Tibial artery (tissue), 4 donors: ENCODE results near the gene LEMD2.

Source experiments
- DNase-seq, 2 donors: peaks; one replicate each; pipeline ENCODE4 v3.0.0-alpha.2; 2019
- H3K27ac ChIP-seq, 2 donors: fragments of 200-600 bp; sonication (generic) in 1 of 2; 1 replicate in 1 of 2; 2 replicates in 1 of 2; pipeline ENCODE4 v1.5.1; 2018 to 2019; ENCODE audit warnings: mild to moderate bottlenecking in 1 of 2
- H3K27me3 ChIP-seq, 2 donors: fragments of 200-600 bp; sonication (generic) in 1 of 2; one replicate each; pipeline versions ENCODE4 v1.5.1 to v1.6.0; 2016 to 2019
- H3K36me3 ChIP-seq, 3 donors: fragments of 200-600 bp; sonication (generic) in 2 of 3; one replicate each; pipeline ENCODE4 v1.5.1; 2016 to 2019; ENCODE audit warnings: mild to moderate bottlenecking in 2 of 3
- H3K4me1 ChIP-seq, 4 donors: fragments of 200-600 bp; sonication (generic) in 2 of 4; 1 replicate in 3 of 4; 2 replicates in 1 of 4; pipeline ENCODE4 v1.5.1; 2016 to 2019
- H3K4me3 ChIP-seq, 2 donors: fragments of 200-600 bp; sonication (generic) in 1 of 2; 1 replicate in 1 of 2; 2 replicates in 1 of 2; pipeline ENCODE4 v1.5.1; 2018 to 2019; ENCODE audit warnings: mild to moderate bottlenecking in 2 of 2
- H3K9me3 ChIP-seq, 3 donors: fragments of 200-600 bp; sonication (generic) in 1 of 3; one replicate each; pipeline ENCODE4 v1.5.1; 2016 to 2019
- intact Hi-C: fragments of 100-400 bp; cut with DNase I; formaldehyde crosslinking; loops from one replicate; pipeline ENCODE4 v1.15.0; 2023; ENCODE audit warnings: low total_unique reads
- TF ChIP-seq, protein P1 (sequence below), 2 experiments: fragments of 200-600 bp in 1 of 2; fragments of 450-650 bp in 1 of 2; IDR thresholded peaks; one replicate each; pipeline ENCODE4 v1.5.1; 2017 to 2019; ENCODE audit warnings: antibody characterized with exemption in 2 of 2, mild to moderate bottlenecking in 1 of 2, moderate library complexity in 1 of 2

LEMD2 gene

DNA sequence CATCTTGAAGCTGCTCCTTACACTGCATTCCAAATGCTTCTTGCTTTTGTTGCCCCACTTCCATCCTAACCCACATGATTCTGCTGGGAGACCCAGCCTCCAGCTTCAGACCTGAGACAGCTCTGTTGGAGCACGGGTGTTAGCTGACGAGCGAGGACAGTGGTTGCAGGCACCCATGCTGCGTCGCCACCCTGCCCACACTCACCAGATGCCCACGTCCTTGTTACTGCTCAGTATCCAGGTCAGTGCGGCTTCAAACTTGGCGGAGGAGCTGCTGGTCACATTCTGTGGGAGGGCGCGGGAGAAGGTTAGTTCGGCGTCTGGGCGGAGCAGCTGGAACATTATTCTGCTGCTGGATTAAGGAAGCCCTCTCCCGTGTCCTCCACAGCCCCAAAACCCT lies 9.0 kb downstream of the LEMD2 start:
- H3K4me3 ChIP-seq = no peak overlapping the region
- peaks cover 92 to 100% (median 98%) of the 10 kb centered on the region in 3 donors for H3K36me3 ChIP-seq
- no peak for DNase-seq
- H3K9me3 ChIP-seq = no peaks in the 10 kb centered on the region
- intact Hi-C loops = no loop called here
- no peak overlapping the region for H3K27ac ChIP-seq
- H3K4me1 ChIP-seq = peaks cover 0 to 13% (median 6%) of the 10 kb centered on the region in 4 donors
- H3K27me3 ChIP-seq = no peaks in the 10 kb centered on the region
- TF ChIP-seq, protein P1, sequence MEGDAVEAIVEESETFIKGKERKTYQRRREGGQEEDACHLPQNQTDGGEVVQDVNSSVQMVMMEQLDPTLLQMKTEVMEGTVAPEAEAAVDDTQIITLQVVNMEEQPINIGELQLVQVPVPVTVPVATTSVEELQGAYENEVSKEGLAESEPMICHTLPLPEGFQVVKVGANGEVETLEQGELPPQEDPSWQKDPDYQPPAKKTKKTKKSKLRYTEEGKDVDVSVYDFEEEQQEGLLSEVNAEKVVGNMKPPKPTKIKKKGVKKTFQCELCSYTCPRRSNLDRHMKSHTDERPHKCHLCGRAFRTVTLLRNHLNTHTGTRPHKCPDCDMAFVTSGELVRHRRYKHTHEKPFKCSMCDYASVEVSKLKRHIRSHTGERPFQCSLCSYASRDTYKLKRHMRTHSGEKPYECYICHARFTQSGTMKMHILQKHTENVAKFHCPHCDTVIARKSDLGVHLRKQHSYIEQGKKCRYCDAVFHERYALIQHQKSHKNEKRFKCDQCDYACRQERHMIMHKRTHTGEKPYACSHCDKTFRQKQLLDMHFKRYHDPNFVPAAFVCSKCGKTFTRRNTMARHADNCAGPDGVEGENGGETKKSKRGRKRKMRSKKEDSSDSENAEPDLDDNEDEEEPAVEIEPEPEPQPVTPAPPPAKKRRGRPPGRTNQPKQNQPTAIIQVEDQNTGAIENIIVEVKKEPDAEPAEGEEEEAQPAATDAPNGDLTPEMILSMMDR (IDR thresholded peaks at IDR 0.05) = no peak

DNA sequence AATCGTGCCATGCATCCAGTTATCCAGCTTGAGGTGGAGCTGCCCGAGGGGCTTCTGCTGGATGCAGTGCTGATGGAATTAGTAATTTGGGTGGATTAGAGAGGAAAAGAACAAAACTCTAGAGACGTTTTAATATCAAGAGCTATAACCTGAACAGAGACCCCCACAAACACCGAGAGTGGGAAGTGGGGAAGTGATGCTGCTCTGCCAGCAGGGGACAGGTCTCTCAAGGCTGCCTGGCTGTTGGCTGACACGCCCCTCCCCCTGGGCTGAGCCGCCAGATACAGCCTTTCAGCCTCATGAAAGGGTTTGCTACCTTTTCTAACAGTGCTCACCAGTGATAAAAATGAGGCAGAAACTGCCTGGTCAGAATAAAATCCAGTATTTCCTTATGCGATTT lies 9.6 kb downstream of the LEMD2 start:
- DNase-seq = no peak
- TF ChIP-seq, protein P1 (IDR thresholded peaks at IDR 0.05) = no peak
- Histone ChIP-seq H3K4me1 (peaks cover 0 to 10% (median 3%) of the 10 kb centered on the region in 4 donors), H3K27me3 (no peaks in the 10 kb centered on the region), H3K27ac (no peak overlapping the region), H3K4me3 (no peak overlapping the region), H3K9me3 (no peaks in the 10 kb centered on the region), H3K36me3 (peaks cover 94 to 100% (median 98%) of the 10 kb centered on the region in 3 donors)
- intact Hi-C loops = no loop called here

DNA sequence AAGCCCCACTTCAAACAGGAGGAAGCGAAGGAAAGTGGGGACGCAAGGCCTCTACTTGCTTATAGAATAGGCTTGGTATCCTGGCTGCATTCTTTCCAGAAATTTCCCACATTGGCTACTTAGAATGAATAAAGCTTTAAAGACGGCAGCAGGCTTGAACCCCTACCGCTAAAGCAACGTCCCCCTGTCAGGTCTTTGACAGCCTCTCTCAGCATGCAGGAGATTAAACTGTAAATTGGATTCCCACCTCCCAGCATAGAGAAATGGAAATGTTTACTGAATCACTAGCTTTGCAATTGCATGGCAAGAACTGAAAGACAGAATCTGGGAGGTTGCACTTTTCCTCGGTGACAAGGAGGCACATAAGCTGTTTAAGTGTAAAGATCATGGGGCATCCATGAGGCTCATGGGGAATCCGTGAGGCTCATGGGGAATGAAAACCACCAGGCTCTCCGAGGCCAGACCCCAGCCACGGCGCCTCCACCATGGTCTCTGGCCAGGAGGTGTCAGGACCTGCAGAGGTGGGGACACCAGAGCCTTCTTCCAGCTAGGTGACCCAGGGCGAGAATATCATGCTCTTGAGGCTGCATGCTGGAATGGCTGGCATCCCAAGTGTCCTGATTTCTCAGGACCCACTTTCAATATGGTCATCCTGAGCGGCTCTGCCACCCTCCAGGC lies 10.3 kb downstream of the LEMD2 start:
- Histone ChIP-seq H3K27ac (no peak overlapping the region), H3K4me1 (peaks cover 0 to 10% (median 4%) of the 10 kb centered on the region in 4 donors), H3K36me3 (peaks cover 91 to 100% (median 98%) of the 10 kb centered on the region in 3 donors), H3K4me3 (no peak overlapping the region), H3K9me3 (no peaks in the 10 kb centered on the region), H3K27me3 (no peaks in the 10 kb centered on the region)
- TF ChIP-seq, protein P1 (IDR thresholded peaks at IDR 0.05) = no peak
- intact Hi-C loops = no loop called here
- no peak for DNase-seq

DNA sequence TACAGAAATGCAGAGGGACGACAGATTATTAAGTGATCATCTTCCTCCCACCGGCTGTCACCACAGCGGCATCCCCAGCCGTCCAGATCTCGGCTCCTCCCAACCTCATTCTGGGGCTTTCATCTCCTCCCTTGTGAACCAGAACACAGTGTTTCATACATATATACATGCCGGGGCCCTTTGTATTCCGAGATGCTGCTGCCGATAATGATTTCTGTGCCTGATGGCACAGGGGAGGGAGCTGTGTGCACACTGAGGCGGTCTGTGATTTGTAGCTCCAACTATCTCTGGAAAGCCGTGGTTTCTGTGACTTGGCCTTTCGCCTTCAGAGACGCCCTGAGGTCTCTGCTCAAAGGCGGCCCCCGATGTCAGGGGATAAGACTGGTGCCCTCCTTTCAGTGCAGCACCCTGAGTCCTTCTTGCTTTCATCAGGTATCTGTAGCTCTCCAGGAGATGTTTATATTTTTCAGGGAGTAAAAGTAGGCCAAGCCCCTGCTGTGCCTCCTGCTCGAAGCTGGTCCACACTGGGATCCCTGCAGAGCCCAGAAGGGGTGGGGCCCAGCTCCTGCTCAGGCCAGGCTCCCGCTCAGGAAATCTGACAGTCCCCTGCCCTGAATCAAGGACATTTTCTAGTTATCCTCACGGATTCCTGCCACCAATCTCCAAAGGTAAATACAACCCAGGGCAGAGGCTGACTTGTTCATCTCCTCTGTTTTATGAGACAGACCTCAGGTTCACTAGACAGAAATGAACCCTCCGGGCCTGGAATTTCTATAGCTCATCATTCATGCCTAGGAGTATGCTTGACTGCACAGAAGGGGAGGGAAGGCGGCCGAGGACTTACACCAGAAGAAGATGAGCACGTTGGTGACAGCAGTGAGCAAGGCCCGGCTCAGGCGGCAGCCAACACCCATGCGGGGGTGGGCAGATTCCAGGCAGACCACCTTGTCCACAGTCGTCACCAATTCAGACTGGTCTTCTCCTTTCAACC lies 11.2 kb downstream of the LEMD2 start:
- no peak overlapping the region for H3K27ac ChIP-seq
- peaks cover 0 to 16% (median 10%) of the 10 kb centered on the region in 4 donors for H3K4me1 ChIP-seq
- intact Hi-C loops = no loop called here
- no peaks in the 10 kb centered on the region for H3K9me3 ChIP-seq
- H3K27me3 ChIP-seq = no peaks in the 10 kb centered on the region
- no peak overlapping the region for H3K4me3 ChIP-seq
- peaks cover 85 to 100% (median 98%) of the 10 kb centered on the region in 3 donors for H3K36me3 ChIP-seq
- DNase-seq = no peak
- TF ChIP-seq, protein P1 (IDR thresholded peaks at IDR 0.05) = no peak

DNA sequence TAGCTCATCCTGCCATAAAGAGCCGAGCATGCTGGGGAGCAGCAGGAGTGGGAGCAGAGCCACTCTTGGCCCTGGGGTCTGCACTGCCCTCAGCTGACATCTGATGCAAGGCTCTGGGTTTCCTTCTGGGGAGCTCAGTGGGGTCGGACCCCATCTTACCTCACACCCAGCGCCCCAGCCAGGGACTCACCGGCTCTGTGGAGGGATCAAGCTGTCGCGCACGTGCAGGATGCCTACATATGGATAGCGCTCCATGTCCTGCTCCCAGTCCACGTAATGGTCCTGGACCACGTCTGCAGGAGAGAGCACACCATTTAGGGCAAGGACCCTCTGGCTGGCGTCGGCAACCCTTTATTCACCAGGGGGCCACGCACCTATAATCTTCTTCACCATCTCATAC lies 12.2 kb downstream of the LEMD2 start:
- Histone ChIP-seq H3K27me3 (no peaks in the 10 kb centered on the region), H3K27ac (no peak overlapping the region)
- intact Hi-C loops = no loop called here

More for the DNA sequence above, 12.2 kb downstream of the LEMD2 start:
- H3K4me3 ChIP-seq = no peak overlapping the region
- no peak for DNase-seq
- peaks cover 0 to 24% (median 18%) of the 10 kb centered on the region in 4 donors for H3K4me1 ChIP-seq
- TF ChIP-seq, protein P1 (IDR thresholded peaks at IDR 0.05) = no peak
- H3K36me3 ChIP-seq = peaks cover 84 to 98% (median 96%) of the 10 kb centered on the region in 3 donors
- H3K9me3 ChIP-seq = no peaks in the 10 kb centered on the region
